ENCODE data around the gene PHOSPHO1.
"Not testable (repeated sequence)": the region's sequence is repeated elsewhere in the genome, so short reads cannot be mapped to it uniquely, and the experiment has no call there.

The PHOSPHO1 gene

GRCh38 chr17:49191409-49191916 lies 39.1 kb downstream of the PHOSPHO1 start:
- no peak for DNase-seq

- DNase-seq: no peak
These were observed 39.7 kb downstream of the PHOSPHO1 start for GRCh38 chr17:49190932-49191331.

- no peak for DNase-seq
These were observed 43.3 kb downstream of the PHOSPHO1 start for GRCh38 chr17:49187301-49187700.

GRCh38 chr17:49185381-49185780 lies 45.2 kb downstream of the PHOSPHO1 start:
- DNase-seq: not testable (repeated sequence)

- not testable (repeated sequence) for DNase-seq
These were observed 46.1 kb downstream of the PHOSPHO1 start for GRCh38 chr17:49184522-49184921.

GRCh38 chr17:49183801-49184200 lies 46.8 kb downstream of the PHOSPHO1 start:
- DNase-seq: no peak

- DNase-seq: no peak
These were observed 47.2 kb downstream of the PHOSPHO1 start for GRCh38 chr17:49183341-49183740.

GRCh38 chr17:49180998-49181635 lies 49.5 kb downstream of the PHOSPHO1 start:
- no peak for DNase-seq

- peak; percentile 23 to 75 (median 54) for DNase-seq
These were observed 50.3 kb downstream of the PHOSPHO1 start for GRCh38 chr17:49180303-49180702.

GRCh38 chr17:49175978-49176377 lies 54.6 kb downstream of the PHOSPHO1 start:
- DNase-seq: not testable (repeated sequence)
